Hepatocyte (in vitro differentiated cells): ENCODE data around the gene SFTPD. TPM values are rescaled to one million over a fixed set of nuclear protein-coding genes. Genes with fewer than 3 reads are reported as not detected.

ENCODE experiments used
- DNase-seq: peaks from one replicate; pipeline ENCODE4 v3.0.0-alpha.2; 2016; ENCODE audit warnings: low spot score
- H2AFZ ChIP-seq: fragments of 200-600 bp; sonication (generic); 2 replicates; pipeline ENCODE4 v1.6.0; 2016; ENCODE audit warnings: antibody characterized with exemption, mild to moderate bottlenecking
- H3K27ac ChIP-seq: fragments of 200-600 bp; sonication (generic); 2 replicates; pipeline ENCODE4 v1.5.1; 2016; ENCODE audit warnings: mild to moderate bottlenecking
- H3K27me3 ChIP-seq: fragments of 200-600 bp; sonication (generic); 2 replicates; pipeline ENCODE4 v1.6.1; 2016
- H3K36me3 ChIP-seq: fragments of 200-600 bp; sonication (generic); replicated peaks from 2 replicates; pipeline ENCODE4 v1.5.1; 2016; ENCODE audit warnings: low read depth; ENCODE audit not compliant: insufficient read depth
- H3K4me1 ChIP-seq: fragments of 200-600 bp; sonication (generic); 2 replicates; pipeline ENCODE4 v1.5.1; 2016; ENCODE audit warnings: mild to moderate bottlenecking, moderate library complexity; ENCODE audit not compliant: insufficient read depth
- H3K4me2 ChIP-seq: fragments of 200-600 bp; sonication (generic); 2 replicates; pipeline ENCODE4 v1.6.0; 2016
- H3K4me3 ChIP-seq: fragments of 200-600 bp; sonication (generic); 2 replicates; pipeline ENCODE4 v1.5.1; 2016; ENCODE audit warnings: mild to moderate bottlenecking
- H3K79me2 ChIP-seq: fragments of 200-600 bp; sonication (generic); 2 replicates; pipeline ENCODE4 v1.6.0; 2017; ENCODE audit warnings: mild to moderate bottlenecking
- H3K9me2 ChIP-seq: fragments of 200-600 bp; sonication (generic); replicated peaks from 2 replicates; pipeline ENCODE4 v1.6.0; 2017; ENCODE audit warnings: mild to moderate bottlenecking; ENCODE audit not compliant: insufficient read depth
- H3K9me3 ChIP-seq: fragments of 200-600 bp; sonication (generic); 2 replicates; pipeline ENCODE4 v1.5.1; 2016; ENCODE audit warnings: low read depth, mild to moderate bottlenecking
- H4K20me1 ChIP-seq: fragments of 200-600 bp; sonication (generic); 2 replicates; pipeline ENCODE4 v1.6.0; 2016; ENCODE audit warnings: mild to moderate bottlenecking; ENCODE audit not compliant: insufficient read depth, poor library complexity, severe bottlenecking
- EZH2 ChIP-seq: fragments of 200-600 bp; sonication (generic); IDR thresholded peaks from 2 replicates; pipeline ENCODE4 v1.6.1; 2016; ENCODE audit warnings: antibody characterized with exemption, mild to moderate bottlenecking, borderline replicate concordance
- EZH2phosphoT487 ChIP-seq: fragments of 200-600 bp; sonication (generic); IDR thresholded peaks from one replicate; pipeline ENCODE4 v1.6.1; 2018; ENCODE audit warnings: antibody characterized with exemption, mild to moderate bottlenecking, low read depth, moderate library complexity; ENCODE audit not compliant: unreplicated experiment, severe bottlenecking
- WGBS: methylation state at CpG from one replicate; pipeline ENCODE4 v1.1.6; 2016; ENCODE audit warnings: low lambda C conversion rate; ENCODE audit errors: missing lambda C conversion rate; 5-methylcytosine and 5-hydroxymethylcytosine counted together
- polyA plus RNA-seq: library from polyadenylated mRNA; unstranded; fragments of >200 nt; fragmentation: Nextera tagmentation; extraction: Ambion mirVana; gene quantifications from 2 replicates; pipeline ENCODE4 v1.2.1, GENCODE V29; 2016
- total RNA-seq: library from RNA; depleted of rRNA; stranded (reverse); fragments of >200 nt; gene quantifications from 2 replicates; pipeline ENCODE4 v1.2.3, GENCODE V29; 2014
- TF ChIP-seq, protein P1 (sequence below): fragments of 200-600 bp; sonication (generic); IDR thresholded peaks from 2 replicates; pipeline ENCODE4 v1.5.1; 2016; ENCODE audit warnings: antibody characterized with exemption, mild to moderate bottlenecking; ENCODE audit not compliant: poor library complexity

Gene SFTPD
- total and polyA plus RNA-seq, 2 experiments from 2014 or later: 55.5 to 233 TPM

DNA sequence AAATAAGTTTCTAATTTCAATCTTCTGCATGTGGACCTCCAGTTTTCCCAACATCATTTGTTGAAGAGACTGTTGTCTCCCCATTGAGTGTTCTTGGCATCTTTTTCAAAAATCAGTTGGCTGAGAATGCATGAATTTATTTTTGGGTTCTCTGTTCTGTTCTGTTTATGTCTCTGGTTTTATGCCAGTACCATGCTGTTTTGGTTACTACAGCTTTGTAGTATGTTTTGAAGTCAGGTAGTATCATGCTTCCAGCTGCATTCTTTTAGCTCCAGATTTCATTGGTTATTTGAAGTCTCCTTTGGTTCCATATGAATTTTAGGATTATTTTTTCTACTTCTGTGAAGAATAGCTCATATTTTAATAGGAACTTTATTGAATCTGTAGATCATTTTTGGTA, 21.2 kb upstream of the SFTPD start:
- no peak overlapping the region for H2AFZ ChIP-seq
- TF ChIP-seq, protein P1, sequence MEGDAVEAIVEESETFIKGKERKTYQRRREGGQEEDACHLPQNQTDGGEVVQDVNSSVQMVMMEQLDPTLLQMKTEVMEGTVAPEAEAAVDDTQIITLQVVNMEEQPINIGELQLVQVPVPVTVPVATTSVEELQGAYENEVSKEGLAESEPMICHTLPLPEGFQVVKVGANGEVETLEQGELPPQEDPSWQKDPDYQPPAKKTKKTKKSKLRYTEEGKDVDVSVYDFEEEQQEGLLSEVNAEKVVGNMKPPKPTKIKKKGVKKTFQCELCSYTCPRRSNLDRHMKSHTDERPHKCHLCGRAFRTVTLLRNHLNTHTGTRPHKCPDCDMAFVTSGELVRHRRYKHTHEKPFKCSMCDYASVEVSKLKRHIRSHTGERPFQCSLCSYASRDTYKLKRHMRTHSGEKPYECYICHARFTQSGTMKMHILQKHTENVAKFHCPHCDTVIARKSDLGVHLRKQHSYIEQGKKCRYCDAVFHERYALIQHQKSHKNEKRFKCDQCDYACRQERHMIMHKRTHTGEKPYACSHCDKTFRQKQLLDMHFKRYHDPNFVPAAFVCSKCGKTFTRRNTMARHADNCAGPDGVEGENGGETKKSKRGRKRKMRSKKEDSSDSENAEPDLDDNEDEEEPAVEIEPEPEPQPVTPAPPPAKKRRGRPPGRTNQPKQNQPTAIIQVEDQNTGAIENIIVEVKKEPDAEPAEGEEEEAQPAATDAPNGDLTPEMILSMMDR: no peak
- TF ChIP-seq EZH2phosphoT487 (no peak), EZH2 (no peak)
- no peaks in the 10 kb centered on the region for H3K9me2 ChIP-seq
- no peaks in the 10 kb centered on the region for H3K27me3 ChIP-seq
- no peak for DNase-seq
- no peaks in the 10 kb centered on the region for H3K9me3 ChIP-seq
- H3K4me1 ChIP-seq: no peaks in the 10 kb centered on the region
- no peaks in the 10 kb centered on the region for H3K79me2 ChIP-seq
- no peak overlapping the region for H3K27ac ChIP-seq
- no peaks in the 10 kb centered on the region for H3K36me3 ChIP-seq
- no peaks in the 10 kb centered on the region for H4K20me1 ChIP-seq
- H3K4me3 ChIP-seq: no peak overlapping the region
- no peak overlapping the region for H3K4me2 ChIP-seq

DNA sequence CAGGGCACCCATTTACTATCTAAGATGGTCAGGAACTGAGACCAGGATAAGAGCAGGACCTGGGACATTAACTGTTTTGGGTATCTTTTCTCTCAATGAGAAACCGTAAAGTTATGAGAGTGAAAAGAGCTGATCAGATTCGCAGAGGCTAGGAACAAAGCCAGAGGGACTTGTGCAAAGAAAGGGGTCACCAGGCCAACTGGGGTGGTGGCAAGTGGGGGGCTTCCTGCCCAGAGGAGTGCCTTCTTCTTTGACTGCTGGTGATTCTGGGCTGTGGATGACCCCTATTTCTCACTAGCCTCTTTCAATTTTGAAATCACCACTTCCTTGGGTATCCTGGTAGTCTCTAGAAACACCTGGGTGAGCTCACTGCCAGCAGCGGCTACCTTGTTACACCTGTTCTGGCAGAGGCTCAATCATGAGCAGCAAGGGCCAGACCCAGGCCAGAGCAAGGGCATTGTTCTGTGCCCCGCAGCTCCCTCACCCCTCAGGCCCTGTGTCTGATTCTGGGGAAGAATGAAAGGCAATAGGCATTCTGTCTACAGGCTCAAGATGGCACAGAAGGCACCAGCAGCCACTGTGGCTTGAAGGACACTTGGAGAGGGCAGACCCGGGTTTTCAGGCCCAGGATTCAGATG, 999 bp downstream of the SFTPD start:
- Histone ChIP-seq H3K4me2 (no peak overlapping the region), H3K4me1 (no peaks in the 10 kb centered on the region), H3K27me3 (no peaks in the 10 kb centered on the region), H3K36me3 (no peaks in the 10 kb centered on the region), H3K4me3 (no peak overlapping the region), H3K79me2 (no peaks in the 10 kb centered on the region), H2AFZ (no peak overlapping the region), H3K27ac (no peak overlapping the region), H4K20me1 (no peaks in the 10 kb centered on the region), H3K9me2 (no peaks in the 10 kb centered on the region), H3K9me3 (no peaks in the 10 kb centered on the region)
- 86% methylated on average over 5 of the region's 5 CpGs for WGBS
- DNase-seq: no peak
- TF ChIP-seq EZH2phosphoT487 (no peak), EZH2 (no peak)
- TF ChIP-seq, protein P1: no peak

DNA sequence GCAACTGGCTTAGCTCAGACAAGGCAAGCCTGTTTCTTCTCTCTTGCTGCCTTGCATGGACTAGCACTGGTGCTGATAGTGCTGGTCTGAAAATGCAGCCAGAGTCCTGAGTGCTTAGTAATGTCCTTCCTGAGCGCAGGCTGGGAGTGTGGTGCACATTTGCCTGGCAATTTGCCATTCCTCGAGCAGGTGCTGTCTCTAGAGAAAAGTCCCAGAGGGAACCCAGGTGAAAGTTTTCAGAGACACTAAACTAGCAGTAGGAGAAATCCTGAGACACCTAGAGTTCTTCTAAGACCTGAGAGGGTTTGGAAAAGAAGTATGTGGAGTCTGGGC, 1.9 kb downstream of the SFTPD start:
- H4K20me1 ChIP-seq: no peaks in the 10 kb centered on the region
- no peaks in the 10 kb centered on the region for H3K27me3 ChIP-seq
- no peaks in the 10 kb centered on the region for H3K79me2 ChIP-seq
- no peaks in the 10 kb centered on the region for H3K36me3 ChIP-seq
- no peak overlapping the region for H2AFZ ChIP-seq
- no peaks in the 10 kb centered on the region for H3K9me3 ChIP-seq
- no peak overlapping the region for H3K27ac ChIP-seq
- no peak for DNase-seq
- no peaks in the 10 kb centered on the region for H3K9me2 ChIP-seq
- TF ChIP-seq EZH2phosphoT487: no peak
- TF ChIP-seq, protein P1: no peak
- no peak for TF ChIP-seq EZH2
- no peak overlapping the region for H3K4me2 ChIP-seq
- no peaks in the 10 kb centered on the region for H3K4me1 ChIP-seq
- 79% methylated on average over 2 of the region's 2 CpGs for WGBS
- H3K4me3 ChIP-seq: no peak overlapping the region
